ENCODE results near the gene OPCML.

OPCML gene

GRCh38 chr11:133536198-133536597 lies 3.9 kb upstream of the OPCML start:
- no peak for DNase-seq

GRCh38 chr11:133533205-133533604 lies 904 bp upstream of the OPCML start:
- no peak for DNase-seq

- DNase-seq, result no peak
Observed at GRCh38 chr11:133531458-133531857, 843 bp downstream of the OPCML start.

GRCh38 chr11:133530501-133530835 lies 1.8 kb downstream of the OPCML start:
- no peak for DNase-seq

GRCh38 chr11:133529807-133530500 lies 2.3 kb downstream of the OPCML start:
- DNase-seq, result no peak

GRCh38 chr11:133526790-133527189 lies 5.5 kb downstream of the OPCML start:
- DNase-seq, result no peak

- DNase-seq, result no peak
Observed at GRCh38 chr11:133525976-133526375, 6.3 kb downstream of the OPCML start.

- no peak for DNase-seq
Observed at GRCh38 chr11:133524488-133524887, 7.8 kb downstream of the OPCML start.

GRCh38 chr11:133522344-133522743 lies 10.0 kb downstream of the OPCML start:
- DNase-seq, result no peak

GRCh38 chr11:133521502-133521901 lies 10.8 kb downstream of the OPCML start:
- no peak for DNase-seq

- no peak for DNase-seq
Observed at GRCh38 chr11:133520707-133521106, 11.6 kb downstream of the OPCML start.

- DNase-seq, result no peak
Observed at GRCh38 chr11:133519560-133519959, 12.7 kb downstream of the OPCML start.

- DNase-seq, result no peak
Observed at GRCh38 chr11:133518702-133519264, 13.5 kb downstream of the OPCML start.

- no peak for DNase-seq
Observed at GRCh38 chr11:133516845-133517244, 15.5 kb downstream of the OPCML start.

GRCh38 chr11:133515107-133515506 lies 17.2 kb downstream of the OPCML start:
- DNase-seq, result no peak

GRCh38 chr11:133509924-133510697 lies 22.2 kb downstream of the OPCML start:
- no peak for DNase-seq

GRCh38 chr11:133508468-133508867 lies 23.8 kb downstream of the OPCML start:
- no peak for DNase-seq

- no peak for DNase-seq
Observed at GRCh38 chr11:133507185-133507584, 25.1 kb downstream of the OPCML start.

GRCh38 chr11:133506551-133507094 lies 25.7 kb downstream of the OPCML start:
- no peak for DNase-seq

GRCh38 chr11:133506023-133506422 lies 26.3 kb downstream of the OPCML start:
- DNase-seq, result no peak

- DNase-seq, result no peak
Observed at GRCh38 chr11:133504906-133505305, 27.4 kb downstream of the OPCML start.

GRCh38 chr11:133503776-133504175 lies 28.5 kb downstream of the OPCML start:
- DNase-seq, result no peak

- no peak for DNase-seq
Observed at GRCh38 chr11:133503236-133503635, 29.1 kb downstream of the OPCML start.

Measured in inflammatory macrophage treated with lipopolysaccharide for 1 hour (primary cell).